H1 (cell line): Measurements from ENCODE around the gene JOSD2. TPM values are rescaled to one million over a fixed set of nuclear protein-coding genes. Genes with fewer than 3 reads are reported as not detected.

Experiments used
- CTCF ChIA-PET: fragments of 300-600 bp; sonication (Branson Sonifier 250); formaldehyde crosslinking; loops from one replicate; lab custom pipeline; 2021; ENCODE audit not compliant: partially characterized antibody; lab: Charles Lee
- POLR2A ChIA-PET: fragments of 300-600 bp; sonication (Branson Sonifier 250); formaldehyde crosslinking; loops from one replicate; lab custom pipeline; 2021; ENCODE audit warnings: inconsistent platforms; ENCODE audit not compliant: partially characterized antibody; lab: Charles Lee
- DNase-seq, 2 experiments: peaks; one replicate each; pipeline versions ENCODE4 v3.0.0 to v3.0.0-alpha.2; 2010 to 2022; ENCODE audit warnings: low spot score in 2 of 2, low read depth in 1 of 2, mixed read lengths in 1 of 2
- FAIRE-seq: peaks from 2 replicates; lab custom pipeline; 2011; peaks lifted over from hg19 to GRCh38; lab: Jason Lieb, UNC
- H2AFZ ChIP-seq: 2 replicates; pipeline ENCODE4 v1.8.1; 2012; ENCODE audit warnings: low read length, inconsistent platforms
- H2AK5ac ChIP-seq: 2 replicates; pipeline ENCODE4 v1.6.1; 2013; ENCODE audit warnings: low read depth, low read length
- H2BK120ac ChIP-seq: replicated peaks from 2 replicates; pipeline ENCODE3; 2013; ENCODE audit warnings: low read depth, low read length, inconsistent platforms
- H2BK12ac ChIP-seq: 2 replicates; pipeline ENCODE4 v1.6.1; 2013; ENCODE audit warnings: low read depth, low read length
- H2BK15ac ChIP-seq: 2 replicates; pipeline ENCODE4 v1.6.1; 2013; ENCODE audit warnings: low read length
- H2BK20ac ChIP-seq: 2 replicates; pipeline ENCODE4 v1.6.1; 2013; ENCODE audit warnings: low read length
- H2BK5ac ChIP-seq: 2 replicates; pipeline ENCODE4 v1.6.1; 2013; ENCODE audit warnings: low read depth, low read length
- H3K14ac ChIP-seq: 2 replicates; pipeline ENCODE4 v1.6.1; 2013; ENCODE audit warnings: inconsistent platforms; ENCODE audit not compliant: insufficient read length
- H3K18ac ChIP-seq: 2 replicates; pipeline ENCODE4 v1.6.1; 2013; ENCODE audit warnings: low read length; ENCODE audit errors: extremely low read depth
- H3K23ac ChIP-seq: 2 replicates; pipeline ENCODE4 v1.6.1; 2013; ENCODE audit warnings: inconsistent platforms; ENCODE audit not compliant: insufficient read length
- H3K23me2 ChIP-seq: 2 replicates; pipeline ENCODE4 v1.6.1; 2013; ENCODE audit warnings: low read depth, low read length
- H3K27ac ChIP-seq: 2 replicates; pipeline ENCODE4 v1.6.1; 2011; ENCODE audit warnings: low read depth, low read length, inconsistent platforms
- H3K27me3 ChIP-seq, 4 experiments: replicated peaks in 1 of 4; 1 replicate in 1 of 4; 2 replicates in 3 of 4; pipeline versions ENCODE4 v1.6.1 to v1.8.1; 2011 to 2013; ENCODE audit warnings: low read length in 3 of 4, mild to moderate bottlenecking in 3 of 4, inconsistent platforms in 2 of 4, mixed read lengths in 2 of 4, moderate library complexity in 1 of 4; ENCODE audit not compliant: control insufficient read depth in 3 of 4, insufficient read depth in 3 of 4; ENCODE audit errors: extremely low read depth in 1 of 4
- H3K36me3 ChIP-seq, 4 experiments: 2 replicates each; pipeline versions ENCODE4 v1.6.1 to v1.8.1; 2011 to 2013; ENCODE audit warnings: mild to moderate bottlenecking in 4 of 4, low read length in 3 of 4, moderate library complexity in 2 of 4, control low read depth in 1 of 4, inconsistent platforms in 1 of 4; ENCODE audit not compliant: insufficient read depth in 4 of 4, control insufficient read depth in 2 of 4
- H3K4ac ChIP-seq: replicated peaks from 2 replicates; pipeline ENCODE3; 2013; ENCODE audit warnings: low read length, low read depth, mixed read lengths, inconsistent platforms; ENCODE audit not compliant: insufficient read length
- H3K4me1 ChIP-seq, 4 experiments: replicated peaks in 1 of 4; 1 replicate in 1 of 4; 2 replicates in 3 of 4; pipeline versions ENCODE4 v1.6.1 to v1.8.1; 2011 to 2013; ENCODE audit warnings: low read length in 3 of 4, inconsistent platforms in 2 of 4, mixed read lengths in 1 of 4; ENCODE audit not compliant: insufficient read depth in 4 of 4, control insufficient read depth in 3 of 4
- H3K4me2 ChIP-seq, 2 experiments: 2 replicates each; pipeline versions ENCODE4 v1.6.1 to v1.8.1; 2011 to 2013; ENCODE audit warnings: low read depth in 2 of 2, low read length in 2 of 2, control low read depth in 1 of 2, inconsistent platforms in 1 of 2, mild to moderate bottlenecking in 1 of 2; ENCODE audit not compliant: insufficient read depth in 1 of 2
- H3K4me3 ChIP-seq, 4 experiments: fragments of 200-600, 300-600 bp in 1 of 4; sonication (generic), shearing (Covaris generic), sonication (Bioruptor Twin) in 1 of 4; 2 replicates each; pipeline versions ENCODE4 v1.5.1 to v1.8.1; 2011 to 2016; ENCODE audit warnings: low read length in 4 of 4, low read depth in 3 of 4, control low read depth in 2 of 4, inconsistent platforms in 2 of 4, mild to moderate bottlenecking in 2 of 4, mixed read lengths in 1 of 4, moderate library complexity in 1 of 4; ENCODE audit not compliant: insufficient read depth in 2 of 4; ENCODE audit errors: extremely low read depth in 1 of 4
- H3K56ac ChIP-seq: replicated peaks from 2 replicates; pipeline ENCODE3; 2013; ENCODE audit warnings: low read depth, mild to moderate bottlenecking, mixed read lengths, low read length, inconsistent platforms; ENCODE audit not compliant: insufficient read length
- H3K79me1 ChIP-seq: 2 replicates; pipeline ENCODE4 v1.6.1; 2013; ENCODE audit warnings: low read depth, low read length, control low read depth
- H3K79me2 ChIP-seq, 2 experiments: 2 replicates each; pipeline versions ENCODE4 v1.6.1 to v1.8.1; 2012 to 2013; ENCODE audit warnings: low read length in 2 of 2, mild to moderate bottlenecking in 2 of 2, inconsistent platforms in 1 of 2; ENCODE audit not compliant: insufficient read depth in 2 of 2, control insufficient read depth in 1 of 2
- H3K9ac ChIP-seq, 4 experiments: replicated peaks in 1 of 4; 1 replicate in 1 of 4; 2 replicates in 3 of 4; pipeline versions ENCODE4 v1.6.1 to v1.8.1; 2011 to 2013; ENCODE audit warnings: low read depth in 3 of 4, low read length in 3 of 4, control low read depth in 2 of 4, mild to moderate bottlenecking in 2 of 4, moderate library complexity in 2 of 4, inconsistent platforms in 1 of 4; ENCODE audit errors: extremely low read depth in 1 of 4
- H3K9me3 ChIP-seq, 2 experiments: 2 replicates each; pipeline versions ENCODE4 v1.6.1 to v1.8.1; 2012 to 2013; ENCODE audit warnings: mild to moderate bottlenecking in 2 of 2, moderate library complexity in 2 of 2, control low read depth in 1 of 2, inconsistent platforms in 1 of 2, low read depth in 1 of 2, low read length in 1 of 2, mixed read lengths in 1 of 2; ENCODE audit not compliant: insufficient read depth in 2 of 2
- H4K20me1 ChIP-seq, 2 experiments: replicated peaks in 1 of 2; 2 replicates each; pipeline versions ENCODE3 to v1.8.1; 2011 to 2013; ENCODE audit warnings: inconsistent platforms in 2 of 2, low read length in 2 of 2, mild to moderate bottlenecking in 1 of 2; ENCODE audit not compliant: insufficient read depth in 2 of 2, control insufficient read depth in 1 of 2
- H4K5ac ChIP-seq: 2 replicates; pipeline ENCODE4 v1.6.1; 2013; ENCODE audit warnings: low read length, low read depth, mixed read lengths, inconsistent platforms; ENCODE audit not compliant: insufficient read length
- H4K8ac ChIP-seq: 2 replicates; pipeline ENCODE4 v1.8.0; 2013; ENCODE audit warnings: mild to moderate bottlenecking, moderate library complexity, low read length, inconsistent platforms; ENCODE audit not compliant: insufficient read depth; ENCODE audit errors: extremely low read depth
- H4K91ac ChIP-seq: replicated peaks from 2 replicates; pipeline ENCODE3; 2013; ENCODE audit warnings: low read length, mixed read lengths, inconsistent platforms; ENCODE audit not compliant: insufficient read length
- CBX8 ChIP-seq: fragments of 300-800, 300-1000 bp; sonication (generic); IDR thresholded peaks from 2 replicates; pipeline ENCODE4 v1.7.1; 2016; ENCODE audit warnings: low read depth, low read length, borderline replicate concordance
- FOSL1 ChIP-seq: IDR thresholded peaks from 2 replicates; pipeline ENCODE4 v1.6.1; 2011; ENCODE audit warnings: mild to moderate bottlenecking, low read depth, low read length, moderate library complexity; ENCODE audit not compliant: insufficient read depth
- SIRT6 ChIP-seq: IDR thresholded peaks from one replicate; pipeline ENCODE4 v1.7.1; 2012; ENCODE audit warnings: low read length, inconsistent platforms
- WGBS, 2 experiments: shearing (Covaris generic) in 1 of 2; methylation state at CpG; one replicate each; pipeline versions ENCODE4 v1.1.6 to v1.1.7; 2013 to 2015; ENCODE audit warnings: low lambda C conversion rate in 2 of 2, mixed read lengths in 2 of 2, inconsistent platforms in 1 of 2, low coverage in 1 of 2, missing lambda C conversion rate in 1 of 2; ENCODE audit not compliant: insufficient replicate concordance in 2 of 2, insufficient coverage in 1 of 2, insufficient read length in 1 of 2; ENCODE audit errors: extremely low coverage in 1 of 2, missing lambda C conversion rate in 1 of 2; 5-methylcytosine and 5-hydroxymethylcytosine counted together
- polyA plus RNA-seq, 7 experiments: library from polyadenylated mRNA; depleted of rRNA in 3 of 7; stranded (reverse) in 5 of 7; unstranded in 2 of 7; fragments of >200 nt in 5 of 7; fragments of 200-250 nt in 2 of 7; gene quantifications; 1 replicate in 5 of 7; 2 replicates in 1 of 7; 4 replicates in 1 of 7; pipeline versions ENCODE4 v1.2.1 to v1.2.3, GENCODE V29; 2011 to 2013; ENCODE audit warnings: missing spikeins in 2 of 7, mixed read lengths in 2 of 7
- total RNA-seq: library from RNA; stranded (reverse); fragmentation: NEBNext Ultra II Directional; extraction: Animal tissue kit (Norgen Biotek cat#: 25700); gene quantifications from 2 replicates; pipeline ENCODE4 v1.2.1, GENCODE V29; 2021

Gene JOSD2
- total and polyA plus RNA-seq, 2 of the 8 experiments (the other 6 are each of a cell fraction or from before 2014, with no cell fraction given), result 1.9 to 6.6 TPM

DNA sequence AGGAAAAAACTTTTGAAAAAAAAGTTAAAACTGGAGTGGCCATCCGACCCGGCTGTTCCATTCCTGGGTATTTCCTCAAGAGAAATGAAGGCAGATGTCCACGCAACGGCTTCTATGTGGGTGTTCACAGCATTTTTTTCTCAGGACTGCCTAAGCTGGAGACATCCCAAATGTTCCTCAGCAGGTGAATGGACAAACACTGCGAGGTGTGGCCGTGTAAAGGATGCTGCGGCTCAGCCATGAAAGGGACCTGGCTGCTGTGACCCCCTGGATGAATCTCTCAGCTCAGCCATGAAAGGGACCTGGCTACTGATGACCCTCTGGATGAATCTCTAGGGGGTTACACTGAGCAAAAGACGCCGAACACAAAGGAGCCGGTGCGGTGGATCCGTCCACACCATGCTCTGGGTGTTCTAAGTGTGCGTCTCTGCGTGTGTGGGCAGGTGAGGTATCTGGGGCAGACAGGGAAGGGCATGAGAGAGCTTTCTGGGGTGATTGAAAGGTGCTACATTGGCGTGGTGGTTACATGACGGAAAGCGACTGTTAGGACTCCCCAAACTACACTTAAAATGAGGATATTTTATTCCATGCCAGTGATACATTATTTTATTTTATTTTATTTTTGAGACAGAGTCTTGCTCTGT is 10.0 kb upstream of the JOSD2 start:
- Histone ChIP-seq H3K27ac (no peak overlapping the region), H4K91ac (no peak overlapping the region), H4K20me1 (peaks cover 0 to 6% of the 10 kb centered on the region in 2 experiments), H2AFZ (no peak overlapping the region), H3K4me2 (no peak overlapping the region), H3K23ac (no peak overlapping the region), H2BK12ac (no peak overlapping the region), H3K18ac (no peak overlapping the region), H3K79me1 (no peaks in the 10 kb centered on the region), H2BK15ac (no peak overlapping the region), H2AK5ac (no peak overlapping the region), H3K56ac (no peak overlapping the region), H3K4ac (no peak overlapping the region), H2BK20ac (no peak overlapping the region), H3K9ac (no peak overlapping the region), H3K36me3 (peaks cover 0 to 19% (median 0%) of the 10 kb centered on the region in 4 experiments; a peak in 2 of 8 replicates), H3K23me2 (no peaks in the 10 kb centered on the region), H2BK120ac (no peak overlapping the region), H2BK5ac (no peak overlapping the region), H4K5ac (no peak overlapping the region), H3K4me1 (no peaks in the 10 kb centered on the region; a peak in 1 of 7 replicates), H3K14ac (no peak overlapping the region), H3K4me3 (no peak overlapping the region), H3K79me2 (no peaks in the 10 kb centered on the region), H3K9me3 (no peaks in the 10 kb centered on the region; a peak in 1 of 4 replicates), H3K27me3 (no peaks in the 10 kb centered on the region; a peak in 1 of 7 replicates), H4K8ac (no peak overlapping the region)
- FAIRE-seq, result no peak
- WGBS, 2 experiments, result 92% methylated on average over 17 of the region's 17 CpGs; no CpG with 5 or more reads in 1 of the 2 experiments
- no peak for TF ChIP-seq CBX8
- no peak for TF ChIP-seq SIRT6
- TF ChIP-seq FOSL1, result no peak
- DNase-seq, result no peak
- POLR2A ChIA-PET, result no interaction called here
- CTCF ChIA-PET, result interaction anchor here (3.9 to 19.3 kb wide), 2 partner anchors 17 to 35 kb away, joined by 13 to 206 read pairs; no protein-coding TSS in a partner anchor
